Smooth muscle cell (in vitro differentiated cells): ENCODE results near the gene IL1RL2. TPM values are rescaled to one million over a fixed set of nuclear protein-coding genes. Genes with fewer than 3 reads are reported as not detected.

Experiments used
- DNase-seq: peaks from one replicate; lab custom pipeline; 2025; ENCODE audit not compliant: unreplicated experiment; lab: John Stamatoyannopoulos, UW
- H2AFZ ChIP-seq: fragments of 200-600 bp; sonication (generic); 2 replicates; pipeline ENCODE4 v1.6.0; 2016; ENCODE audit warnings: antibody characterized with exemption, low read depth, mild to moderate bottlenecking
- H3F3A ChIP-seq: fragments of 200-600 bp; sonication (generic); 2 replicates; pipeline ENCODE4 v1.6.0; 2017; ENCODE audit warnings: antibody characterized with exemption, low read depth
- H3K27ac ChIP-seq: fragments of 200-600 bp; sonication (generic); 2 replicates; pipeline ENCODE4 v1.5.1; 2016; ENCODE audit warnings: low read depth, mild to moderate bottlenecking
- H3K27me3 ChIP-seq: fragments of 200-600 bp; sonication (generic); 2 replicates; pipeline ENCODE4 v1.6.1; 2016; ENCODE audit warnings: low read depth, mild to moderate bottlenecking
- H3K36me3 ChIP-seq: fragments of 200-600 bp; sonication (generic); 2 replicates; pipeline ENCODE4 v1.5.1; 2016; ENCODE audit warnings: low read depth
- H3K4me1 ChIP-seq: fragments of 200-600 bp; sonication (generic); 2 replicates; pipeline ENCODE4 v1.5.1; 2016; ENCODE audit warnings: low read depth
- H3K4me2 ChIP-seq: fragments of 200-600 bp; sonication (generic); 2 replicates; pipeline ENCODE4 v1.6.0; 2016; ENCODE audit warnings: mild to moderate bottlenecking
- H3K4me3 ChIP-seq: fragments of 200-600 bp; sonication (generic); 2 replicates; pipeline ENCODE4 v1.5.1; 2016; ENCODE audit warnings: mild to moderate bottlenecking
- H3K79me2 ChIP-seq: fragments of 200-600 bp; sonication (generic); 2 replicates; pipeline ENCODE4 v1.6.0; 2016; ENCODE audit warnings: low read depth, mild to moderate bottlenecking
- H3K9ac ChIP-seq: fragments of 200-600 bp; sonication (generic); 2 replicates; pipeline ENCODE4 v1.6.0; 2016; ENCODE audit warnings: low read depth
- H3K9me3 ChIP-seq: fragments of 200-600 bp; sonication (generic); replicated peaks from 2 replicates; pipeline ENCODE4 v1.5.1; 2016; ENCODE audit warnings: low read depth
- H4K20me1 ChIP-seq: fragments of 200-600 bp; sonication (generic); 2 replicates; pipeline ENCODE4 v1.6.0; 2016; ENCODE audit warnings: low read depth
- WGBS: methylation state at CpG from one replicate; pipeline ENCODE4 v1.1.7; 2016; ENCODE audit warnings: low lambda C conversion rate; 5-methylcytosine and 5-hydroxymethylcytosine counted together
- polyA plus RNA-seq: library from polyadenylated mRNA; unstranded; fragments of >200 nt; fragmentation: Nextera tagmentation; extraction: Ambion mirVana; gene quantifications from 2 replicates; pipeline ENCODE4 v1.2.1, GENCODE V29; 2016
- total RNA-seq: library from RNA; depleted of rRNA; stranded (reverse); fragments of >200 nt; gene quantifications from 2 replicates; pipeline ENCODE4 v1.2.3, GENCODE V29; 2014
- TF ChIP-seq, protein P1 (sequence below): fragments of 200-600 bp; sonication (generic); IDR thresholded peaks from 2 replicates; pipeline ENCODE4 v1.5.1; 2017; ENCODE audit warnings: borderline replicate concordance, mild to moderate bottlenecking, antibody characterized with exemption; ENCODE audit not compliant: insufficient read depth, poor library complexity, severe bottlenecking

IL1RL2 gene
- total RNA-seq (0.13 and 0.40 TPM in 2 replicates), polyA plus RNA-seq (0.10 and 1.2 TPM in 2 replicates)

DNA sequence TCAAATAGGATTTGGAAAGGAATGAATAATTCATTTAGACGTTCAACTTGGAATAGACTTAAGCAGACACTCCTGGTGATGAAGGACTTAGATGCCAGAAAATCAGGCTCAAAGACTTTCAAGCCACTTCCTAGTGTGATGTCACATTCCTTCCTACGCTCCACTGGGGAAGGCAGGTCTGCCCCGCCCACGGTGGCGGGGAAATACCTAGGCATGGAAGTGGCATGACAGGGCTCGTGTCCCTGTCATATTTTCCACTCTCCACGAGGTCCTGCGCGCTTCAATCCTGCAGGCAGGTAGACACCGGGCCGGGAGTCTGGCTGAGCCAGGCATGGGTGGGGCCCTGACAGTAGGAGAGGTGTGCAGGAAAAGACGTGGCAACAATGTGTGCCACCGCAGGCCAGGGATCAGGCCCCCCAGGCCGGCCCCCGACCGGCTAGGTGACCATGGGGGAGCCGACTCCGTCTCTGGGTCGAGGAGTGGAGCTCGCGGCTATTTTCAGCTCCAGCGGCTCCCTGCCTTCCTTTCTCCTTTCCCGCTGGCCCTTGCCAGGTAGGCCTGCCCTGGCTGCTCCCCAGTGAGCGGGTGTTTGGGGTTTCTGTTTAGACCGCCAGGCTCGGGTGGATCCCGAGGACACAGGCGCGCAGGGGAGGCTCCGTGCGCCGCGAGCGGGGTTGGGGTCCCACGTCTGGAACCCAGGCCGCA lies at the start of gene IL1RL2:
TSS of gene IL1RL2 (plus strand) at position 233 of the 705 bp plus-strand sequence. CDS start 845 bp downstream, outside the sequence.
- Histone ChIP-seq H3K4me3 (peak within 1 kb of the TSS; percentile 40), H3K4me1 (no peaks in the 10 kb centered on the region), H2AFZ (peak within 1 kb of the TSS; percentile 67), H3K36me3 (no peaks in the 10 kb centered on the region), H3K4me2 (peak within 1 kb of the TSS; percentile 79), H3K79me2 (no peaks in the 10 kb centered on the region), H3K9ac (peak within 1 kb of the TSS; percentile 26), H3F3A (no peaks in the 10 kb centered on the region), H3K27me3 (no peaks in the 10 kb centered on the region), H3K9me3 (no peaks in the 10 kb centered on the region), H3K27ac (no peak within 1 kb of the TSS), H4K20me1 (no peaks in the 10 kb centered on the region)
- no peak for DNase-seq
- TF ChIP-seq, protein P1, sequence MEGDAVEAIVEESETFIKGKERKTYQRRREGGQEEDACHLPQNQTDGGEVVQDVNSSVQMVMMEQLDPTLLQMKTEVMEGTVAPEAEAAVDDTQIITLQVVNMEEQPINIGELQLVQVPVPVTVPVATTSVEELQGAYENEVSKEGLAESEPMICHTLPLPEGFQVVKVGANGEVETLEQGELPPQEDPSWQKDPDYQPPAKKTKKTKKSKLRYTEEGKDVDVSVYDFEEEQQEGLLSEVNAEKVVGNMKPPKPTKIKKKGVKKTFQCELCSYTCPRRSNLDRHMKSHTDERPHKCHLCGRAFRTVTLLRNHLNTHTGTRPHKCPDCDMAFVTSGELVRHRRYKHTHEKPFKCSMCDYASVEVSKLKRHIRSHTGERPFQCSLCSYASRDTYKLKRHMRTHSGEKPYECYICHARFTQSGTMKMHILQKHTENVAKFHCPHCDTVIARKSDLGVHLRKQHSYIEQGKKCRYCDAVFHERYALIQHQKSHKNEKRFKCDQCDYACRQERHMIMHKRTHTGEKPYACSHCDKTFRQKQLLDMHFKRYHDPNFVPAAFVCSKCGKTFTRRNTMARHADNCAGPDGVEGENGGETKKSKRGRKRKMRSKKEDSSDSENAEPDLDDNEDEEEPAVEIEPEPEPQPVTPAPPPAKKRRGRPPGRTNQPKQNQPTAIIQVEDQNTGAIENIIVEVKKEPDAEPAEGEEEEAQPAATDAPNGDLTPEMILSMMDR, result no peak
- WGBS, result 79% methylated on average over 36 of the region's 36 CpGs

DNA sequence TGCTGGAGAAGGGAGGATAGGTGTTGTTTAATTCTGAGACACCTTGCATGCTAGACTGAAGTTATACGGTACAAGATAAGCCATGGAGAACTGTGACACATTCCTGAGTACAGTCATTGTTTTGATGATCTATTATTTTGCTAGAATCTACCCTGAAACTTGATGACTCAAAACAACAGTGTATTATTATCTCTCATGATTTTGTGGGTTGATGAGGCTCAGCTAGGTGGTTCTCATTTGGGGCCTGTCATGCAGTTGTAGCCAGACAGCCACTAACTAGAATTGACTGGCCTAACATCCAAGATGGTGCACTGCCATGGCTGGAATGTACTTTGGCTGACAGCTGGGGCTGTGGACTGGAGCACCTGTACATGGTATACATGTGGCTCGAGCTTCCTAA lies 49.7 kb upstream of the IL1RL2 start:
- Histone ChIP-seq H3K4me1 (peaks cover 5% of the 10 kb centered on the region), H3K27ac (no peak overlapping the region), H3K9ac (no peak overlapping the region), H3K27me3 (no peaks in the 10 kb centered on the region), H2AFZ (no peak overlapping the region), H3K4me2 (no peak overlapping the region), H3K36me3 (no peaks in the 10 kb centered on the region), H3K4me3 (no peak overlapping the region), H3F3A (peaks cover 14% of the 10 kb centered on the region), H4K20me1 (no peaks in the 10 kb centered on the region), H3K79me2 (no peaks in the 10 kb centered on the region), H3K9me3 (no peaks in the 10 kb centered on the region)
- WGBS, result 89% methylated on average over 2 of the region's 2 CpGs
- DNase-seq, result no peak
- TF ChIP-seq, protein P1, result no peak

DNA sequence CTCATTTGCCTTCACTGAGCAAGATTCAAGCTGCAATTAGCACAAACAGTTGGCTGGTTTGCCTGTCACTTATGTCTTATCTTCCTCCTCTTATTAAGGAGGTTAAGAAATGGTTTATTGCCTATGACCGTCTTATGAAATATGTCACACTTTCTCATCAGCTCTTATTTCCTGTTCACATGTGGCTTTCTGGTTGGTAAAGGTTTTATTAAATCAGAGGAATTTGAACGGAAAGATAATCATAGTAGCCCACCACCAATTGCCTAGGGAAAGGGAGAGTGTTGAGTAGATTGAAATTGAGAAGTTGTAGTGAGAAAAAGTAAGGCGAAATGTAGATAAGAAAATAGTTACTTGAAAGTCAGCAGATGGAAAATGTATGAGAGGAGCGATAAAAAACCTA lies 48.5 kb upstream of the IL1RL2 start:
- H3K9me3 ChIP-seq, result no peaks in the 10 kb centered on the region
- no peak overlapping the region for H3K9ac ChIP-seq
- WGBS, result 33% methylated on average over 4 of the region's 4 CpGs
- no peak overlapping the region for H3K4me3 ChIP-seq
- no peak overlapping the region for H3K27ac ChIP-seq
- TF ChIP-seq, protein P1, result no peak
- H3F3A ChIP-seq, result peaks cover 14% of the 10 kb centered on the region
- H3K4me2 ChIP-seq, result peak overlapping the region; percentile 1
- H3K4me1 ChIP-seq, result peaks cover 8% of the 10 kb centered on the region
- H4K20me1 ChIP-seq, result no peaks in the 10 kb centered on the region
- no peak overlapping the region for H2AFZ ChIP-seq
- no peak for DNase-seq
- no peaks in the 10 kb centered on the region for H3K27me3 ChIP-seq
- peaks cover 6% of the 10 kb centered on the region for H3K79me2 ChIP-seq
- H3K36me3 ChIP-seq, result no peaks in the 10 kb centered on the region

DNA sequence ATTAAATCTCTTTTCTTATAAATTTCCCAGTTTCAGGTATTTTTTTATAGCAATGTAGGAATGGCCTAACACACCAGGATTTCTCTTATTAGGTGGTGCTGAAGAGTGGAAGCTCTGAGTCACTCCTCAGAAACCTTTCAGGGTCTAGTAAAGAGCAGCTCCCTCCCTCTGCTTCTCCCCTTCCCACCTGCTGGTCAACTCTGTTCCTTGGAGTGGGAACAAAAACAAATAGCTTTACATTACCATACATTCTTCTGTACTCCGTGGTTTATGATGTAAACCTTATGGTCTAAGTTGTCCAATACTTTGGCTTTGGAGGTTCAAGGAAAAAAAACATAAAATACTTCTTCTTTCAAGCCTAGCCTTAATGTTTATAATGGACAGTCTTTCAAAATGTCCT lies 47.0 kb upstream of the IL1RL2 start:
- Histone ChIP-seq H3K36me3 (no peaks in the 10 kb centered on the region), H3K27me3 (no peaks in the 10 kb centered on the region), H3K79me2 (peaks cover 21% of the 10 kb centered on the region), H4K20me1 (no peaks in the 10 kb centered on the region), H3K4me3 (no peak overlapping the region), H3K9ac (no peak overlapping the region), H3K9me3 (no peaks in the 10 kb centered on the region), H2AFZ (no peak overlapping the region), H3K27ac (peak overlapping the region; percentile 92), H3K4me2 (peak overlapping the region; percentile 66), H3K4me1 (peaks cover 8% of the 10 kb centered on the region), H3F3A (peaks cover 14% of the 10 kb centered on the region)
- 16% methylated on average over 1 of the region's 1 CpG for WGBS
- DNase-seq, result no peak
- TF ChIP-seq, protein P1, result no peak
